ENCODE data around the gene UBQLN1. TPM values are rescaled to one million over a fixed set of nuclear protein-coding genes. Genes with fewer than 3 reads are reported as not detected.

The UBQLN1 gene
- total RNA-seq, 1 donor from 2014 or later = 133 TPM

- no peak overlapping the region for H3K4me3 ChIP-seq (ENCODE audit: low read depth, low read length)
- H3K36me3 ChIP-seq (ENCODE audit: control insufficient read depth, insufficient read depth, low read length) = no peaks in the 10 kb centered on the region
- DNase-seq (ENCODE audit: low read depth) = no peak
- no peak for TF ChIP-seq CTCF (IDR thresholded peaks at IDR 0.05; ENCODE audit: insufficient read depth, low read length, poor library complexity, severe bottlenecking)
- no peaks in the 10 kb centered on the region for H3K27me3 ChIP-seq (ENCODE audit: control insufficient read depth, insufficient read depth, low read length)
These were observed 8.1 kb downstream of the UBQLN1 start for GRCh38 chr9:83699615-83700014.

GRCh38 chr9:83698976-83699585, 8.7 kb downstream of the UBQLN1 start:
- Histone ChIP-seq H3K36me3 (ENCODE audit: control insufficient read depth, insufficient read depth, low read length) (no peaks in the 10 kb centered on the region), H3K4me3 (ENCODE audit: low read depth, low read length) (no peak overlapping the region), H3K27me3 (ENCODE audit: control insufficient read depth, insufficient read depth, low read length) (no peaks in the 10 kb centered on the region)
- TF ChIP-seq CTCF (IDR thresholded peaks at IDR 0.05; ENCODE audit: insufficient read depth, low read length, poor library complexity, severe bottlenecking) = no peak
- DNase-seq (ENCODE audit: low read depth) = no peak

GRCh38 chr9:83691492-83691891, 16.3 kb downstream of the UBQLN1 start:
- no peak for TF ChIP-seq CTCF (IDR thresholded peaks at IDR 0.05; ENCODE audit: insufficient read depth, low read length, poor library complexity, severe bottlenecking)
- H3K36me3 ChIP-seq (ENCODE audit: control insufficient read depth, insufficient read depth, low read length) = no peaks in the 10 kb centered on the region
- no peaks in the 10 kb centered on the region for H3K27me3 ChIP-seq (ENCODE audit: control insufficient read depth, insufficient read depth, low read length)
- no peak for DNase-seq (ENCODE audit: low read depth)
- H3K4me3 ChIP-seq (ENCODE audit: low read depth, low read length) = no peak overlapping the region

GRCh38 chr9:83688921-83689320, 18.8 kb downstream of the UBQLN1 start:
- no peak overlapping the region for H3K4me3 ChIP-seq (ENCODE audit: low read depth, low read length)

GRCh38 chr9:83681490-83681889, 26.3 kb downstream of the UBQLN1 start:
- Histone ChIP-seq H3K36me3 (ENCODE audit: control insufficient read depth, insufficient read depth, low read length) (no peaks in the 10 kb centered on the region), H3K27me3 (ENCODE audit: control insufficient read depth, insufficient read depth, low read length) (no peaks in the 10 kb centered on the region), H3K4me3 (ENCODE audit: low read depth, low read length) (no peak overlapping the region)
- TF ChIP-seq CTCF (IDR thresholded peaks at IDR 0.05; ENCODE audit: insufficient read depth, low read length, poor library complexity, severe bottlenecking) = no peak
- no peak for DNase-seq (ENCODE audit: low read depth)

More at GRCh38 chr9:83688921-83689320, 18.8 kb downstream of the UBQLN1 start:
- TF ChIP-seq CTCF (IDR thresholded peaks at IDR 0.05; ENCODE audit: insufficient read depth, low read length, poor library complexity, severe bottlenecking) = no peak
- Histone ChIP-seq H3K36me3 (ENCODE audit: control insufficient read depth, insufficient read depth, low read length) (no peaks in the 10 kb centered on the region), H3K27me3 (ENCODE audit: control insufficient read depth, insufficient read depth, low read length) (no peaks in the 10 kb centered on the region)
- no peak for DNase-seq (ENCODE audit: low read depth)

GRCh38 chr9:83680233-83680632, 27.5 kb downstream of the UBQLN1 start:
- Histone ChIP-seq H3K36me3 (ENCODE audit: control insufficient read depth, insufficient read depth, low read length) (no peaks in the 10 kb centered on the region), H3K4me3 (ENCODE audit: low read depth, low read length) (no peak overlapping the region), H3K27me3 (ENCODE audit: control insufficient read depth, insufficient read depth, low read length) (no peaks in the 10 kb centered on the region)
- no peak for TF ChIP-seq CTCF (IDR thresholded peaks at IDR 0.05; ENCODE audit: insufficient read depth, low read length, poor library complexity, severe bottlenecking)
- DNase-seq (ENCODE audit: low read depth) = no peak
